Measurements from ENCODE around the gene MINDY1. TPM values are rescaled to one million over a fixed set of nuclear protein-coding genes. Genes with fewer than 3 reads are reported as not detected.

Gene MINDY1
- total and polyA plus RNA-seq, 9 of the 15 experiments (the other 6 are each of a cell fraction or from before 2014, with no cell fraction given) = 0.49 to 11.0 (median 6.0) TPM

GRCh38 chr1:150955280-150955679, 51.4 kb downstream of the MINDY1 start:
- Histone ChIP-seq H4K20me1 (replicated peaks; ENCODE audit: control insufficient read depth, insufficient read depth, low read length) (no peaks in the 10 kb centered on the region), H3K9me3 (replicated peaks; ENCODE audit: control insufficient read depth, insufficient read depth, low read depth, low read length) (no peaks in the 10 kb centered on the region), H2AFZ (ENCODE audit: low read depth, low read length) (no peak overlapping the region), H3K4me1 (replicated peaks in 1 of 2; ENCODE audit: control insufficient read depth in 2 of 2, insufficient read depth in 2 of 2, low read length in 2 of 2) (no peaks in the 10 kb centered on the region), H3K79me2 (ENCODE audit: control insufficient read depth, insufficient read depth, low read length) (no peaks in the 10 kb centered on the region), H3K4me2 (ENCODE audit: insufficient read depth, low read length) (no peak overlapping the region), H3K27ac (ENCODE audit: extremely low read depth, low read depth, low read length) (no peak overlapping the region), H3K9ac (ENCODE audit: insufficient read depth in 1 of 2, low read depth in 2 of 2, low read length in 2 of 2) (no peak overlapping the region), H3K27me3 (ENCODE audit: control insufficient read depth in 2 of 2, insufficient read depth in 2 of 2, low read length in 2 of 2) (no peaks in the 10 kb centered on the region), H3K9me1 (ENCODE audit: control insufficient read depth, insufficient read depth, low read length) (no peaks in the 10 kb centered on the region), H3K36me3 (ENCODE audit: control insufficient read depth, insufficient read depth, low read length) (peaks cover 75% of the 10 kb centered on the region), H3K4me3 (no peak overlapping the region)
- DNase-seq (ENCODE audit: extremely low read depth in 1 of 4, low spot score in 3 of 4) = peak in 3 of 4 experiments; percentile 4 to 33 (median 7)
- in situ Hi-C loops (cut with MboI) (no loop called here), intact Hi-C loops (cut with micrococcal nuclease) (no loop called here)
- no TSS peak for BruUV-seq (replicated peaks)
- FAIRE-seq = peak; percentile 70
- peak; percentile 41; the same call in 1 of the 3 replicates for ATAC-seq
- no peak for TF ChIP-seq NR2F6 (CRISPR knock-in tag; IDR thresholded peaks at IDR 0.05)
- 0 out of 2 replicates have a peak, but pooled peaks have one; percentile 2 for TF ChIP-seq SMC3 (conservative IDR thresholded peaks at IDR 0.05; ENCODE audit: insufficient read depth, low read depth, low read length)
- TF ChIP-seq ZFP1 (CRISPR knock-in tag; IDR thresholded peaks at IDR 0.05) = no peak
- no peak for TF ChIP-seq DPF2 (IDR thresholded peaks at IDR 0.05)
- TF ChIP-seq CC2D1A (IDR thresholded peaks at IDR 0.05) = no peak
- peak; percentile 72 for TF ChIP-seq NFIC (IDR thresholded peaks at IDR 0.05)
- TF ChIP-seq MLLT1 (IDR thresholded peaks at IDR 0.05) = no peak
- no peak for TF ChIP-seq ZNF232 (CRISPR knock-in tag; IDR thresholded peaks at IDR 0.05)
- no peak for TF ChIP-seq SNRNP70 (optimal IDR thresholded peaks at IDR 0.05; ENCODE audit: low read depth, low read length)
- no peak for TF ChIP-seq SMARCA5 (IDR thresholded peaks at IDR 0.05)
- TF ChIP-seq, protein P1, sequence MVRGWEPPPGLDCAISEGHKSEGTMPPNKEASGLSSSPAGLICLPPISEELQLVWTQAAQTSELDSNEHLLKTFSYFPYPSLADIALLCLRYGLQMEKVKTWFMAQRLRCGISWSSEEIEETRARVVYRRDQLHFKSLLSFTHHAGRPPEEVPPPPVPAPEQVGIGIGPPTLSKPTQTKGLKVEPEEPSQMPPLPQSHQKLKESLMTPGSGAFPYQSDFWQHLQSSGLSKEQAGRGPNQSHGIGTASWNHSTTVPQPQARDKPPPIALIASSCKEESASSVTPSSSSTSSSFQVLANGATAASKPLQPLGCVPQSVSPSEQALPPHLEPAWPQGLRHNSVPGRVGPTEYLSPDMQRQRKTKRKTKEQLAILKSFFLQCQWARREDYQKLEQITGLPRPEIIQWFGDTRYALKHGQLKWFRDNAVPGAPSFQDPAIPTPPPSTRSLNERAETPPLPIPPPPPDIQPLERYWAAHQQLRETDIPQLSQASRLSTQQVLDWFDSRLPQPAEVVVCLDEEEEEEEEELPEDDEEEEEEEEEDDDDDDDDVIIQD (CRISPR knock-in tag; IDR thresholded peaks at IDR 0.05) = no peak
- POLR2A ChIA-PET = interaction anchor here (1.2 to 6.5 kb wide), 2 partner anchors 9 to 13 kb away, joined by 3 to 64 read pairs; no protein-coding TSS in a partner anchor
- CTCF ChIA-PET (ENCODE audit: low intra/inter-chr PET ratio) = interaction anchor here (0.6 kb wide), 1 partner anchor 24 kb away, joined by 4 read pairs; no protein-coding TSS in a partner anchor

All from K562 (cell line).